ENCODE results near the gene EEF2.

Gene EEF2

DNA sequence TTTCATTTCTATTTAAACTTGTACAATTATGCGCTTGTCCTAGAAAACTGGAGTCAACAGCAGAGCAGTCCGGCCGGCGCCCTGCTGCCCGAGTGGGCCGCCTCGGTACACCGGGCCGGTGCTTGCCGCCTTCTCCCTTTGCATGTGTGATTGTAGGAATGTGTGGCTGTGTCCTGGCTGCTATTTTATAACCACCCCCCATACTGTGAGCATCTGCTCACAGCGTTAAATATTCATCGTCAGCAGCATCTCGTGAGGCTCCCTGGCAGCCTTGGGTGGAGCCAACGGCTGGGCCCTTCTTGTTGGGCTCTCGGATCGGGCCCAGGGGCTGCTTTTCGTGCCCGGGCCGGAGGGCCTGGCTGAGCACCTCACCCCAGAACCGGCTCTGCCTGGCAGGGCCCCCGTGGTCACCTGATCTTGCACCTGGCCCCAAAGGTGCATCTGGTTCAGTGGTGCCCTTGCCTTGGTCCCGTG lies 32.9 kb upstream of the EEF2 start:
- Histone ChIP-seq H3K27me3 (no peaks in the 10 kb centered on the region), H3K4me3 (ENCODE audit: low read depth in 1 of 2, low read length in 1 of 2) (no peak overlapping the region), H3K4me1 (ENCODE audit: control insufficient read depth in 1 of 2, insufficient read depth in 1 of 2, low read depth in 1 of 2, low read length in 1 of 2) (peaks cover 5 to 7% of the 10 kb centered on the region in 2 experiments), H3K27ac (no peak overlapping the region), H3K36me3 (peaks cover 68% of the 10 kb centered on the region), H3K9me3 (no peaks in the 10 kb centered on the region)
- TF ChIP-seq, protein P1, sequence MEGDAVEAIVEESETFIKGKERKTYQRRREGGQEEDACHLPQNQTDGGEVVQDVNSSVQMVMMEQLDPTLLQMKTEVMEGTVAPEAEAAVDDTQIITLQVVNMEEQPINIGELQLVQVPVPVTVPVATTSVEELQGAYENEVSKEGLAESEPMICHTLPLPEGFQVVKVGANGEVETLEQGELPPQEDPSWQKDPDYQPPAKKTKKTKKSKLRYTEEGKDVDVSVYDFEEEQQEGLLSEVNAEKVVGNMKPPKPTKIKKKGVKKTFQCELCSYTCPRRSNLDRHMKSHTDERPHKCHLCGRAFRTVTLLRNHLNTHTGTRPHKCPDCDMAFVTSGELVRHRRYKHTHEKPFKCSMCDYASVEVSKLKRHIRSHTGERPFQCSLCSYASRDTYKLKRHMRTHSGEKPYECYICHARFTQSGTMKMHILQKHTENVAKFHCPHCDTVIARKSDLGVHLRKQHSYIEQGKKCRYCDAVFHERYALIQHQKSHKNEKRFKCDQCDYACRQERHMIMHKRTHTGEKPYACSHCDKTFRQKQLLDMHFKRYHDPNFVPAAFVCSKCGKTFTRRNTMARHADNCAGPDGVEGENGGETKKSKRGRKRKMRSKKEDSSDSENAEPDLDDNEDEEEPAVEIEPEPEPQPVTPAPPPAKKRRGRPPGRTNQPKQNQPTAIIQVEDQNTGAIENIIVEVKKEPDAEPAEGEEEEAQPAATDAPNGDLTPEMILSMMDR (IDR thresholded peaks at IDR 0.05) = no peak

DNA sequence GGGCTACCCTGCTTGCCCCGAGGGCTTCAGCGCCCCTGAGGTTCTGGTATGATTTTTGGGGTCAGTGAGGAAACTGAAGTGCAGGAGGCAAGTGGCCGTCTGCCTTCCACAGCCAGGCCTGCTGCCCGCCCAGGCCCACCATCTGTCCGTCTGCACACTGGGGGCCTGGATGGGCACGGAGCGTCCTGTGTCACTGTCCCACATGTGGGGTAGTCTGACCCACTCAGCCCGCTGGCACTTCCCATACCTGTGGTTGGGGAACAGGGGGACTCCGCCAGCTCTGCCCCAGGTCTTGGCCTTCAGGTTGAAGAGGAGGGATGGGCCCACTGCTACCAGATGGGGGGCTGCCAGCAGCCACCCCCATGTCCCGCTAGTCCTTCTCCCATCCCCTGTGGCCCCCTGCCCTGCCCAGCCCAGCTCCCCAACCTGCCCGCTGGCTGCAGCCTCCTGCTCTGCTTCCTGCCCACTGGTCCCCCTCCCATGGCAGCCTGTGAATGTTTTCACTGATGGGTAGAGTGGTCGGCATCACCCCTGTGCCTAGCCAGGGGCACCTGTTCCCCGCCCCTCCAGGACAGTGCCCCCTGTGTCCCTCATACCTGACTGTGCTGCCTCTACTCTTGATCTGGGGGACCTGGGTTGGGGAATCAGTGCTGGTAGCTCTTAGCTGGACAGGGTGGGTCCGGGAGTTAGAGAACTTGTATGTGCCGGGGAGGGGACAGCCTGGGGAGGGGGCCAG lies 31.8 kb upstream of the EEF2 start:
- TF ChIP-seq, protein P1 (IDR thresholded peaks at IDR 0.05) = no peak
- H3K36me3 ChIP-seq = peaks cover 79% of the 10 kb centered on the region

DNA sequence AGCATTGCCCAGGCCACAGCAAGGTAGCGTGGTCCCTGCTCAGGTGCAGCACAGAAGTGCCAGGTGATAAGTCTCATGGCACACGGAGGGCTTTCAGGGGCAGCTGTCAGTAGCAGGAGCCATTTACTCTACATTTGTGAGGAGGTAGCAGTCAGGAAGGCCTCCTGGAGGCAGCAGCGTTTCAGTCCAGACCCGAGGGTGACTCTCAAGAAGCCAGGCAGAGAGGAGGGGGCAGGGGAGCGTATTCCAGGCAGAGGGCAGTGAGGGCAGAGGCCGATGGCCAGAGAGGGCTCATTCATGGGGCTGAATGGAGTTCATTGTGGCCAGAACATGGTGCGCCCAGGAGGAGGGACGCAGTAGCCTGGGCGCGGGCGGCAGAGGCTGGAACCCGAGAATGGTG lies 31.2 kb upstream of the EEF2 start:
- TF ChIP-seq, protein P1 (IDR thresholded peaks at IDR 0.05) = no peak
- H3K27me3 ChIP-seq = no peaks in the 10 kb centered on the region
- H3K4me1 ChIP-seq (ENCODE audit: control insufficient read depth in 1 of 2, insufficient read depth in 1 of 2, low read depth in 1 of 2, low read length in 1 of 2) = peaks cover 5 to 7% of the 10 kb centered on the region in 2 experiments
- H3K4me3 ChIP-seq (ENCODE audit: low read depth in 1 of 2, low read length in 1 of 2) = no peak overlapping the region
- H3K9me3 ChIP-seq = no peaks in the 10 kb centered on the region
- H3K27ac ChIP-seq = no peak overlapping the region
- H3K36me3 ChIP-seq = peaks cover 80% of the 10 kb centered on the region

More for the DNA sequence above, 31.8 kb upstream of the EEF2 start:
- H3K4me1 ChIP-seq (ENCODE audit: control insufficient read depth in 1 of 2, insufficient read depth in 1 of 2, low read depth in 1 of 2, low read length in 1 of 2) = peaks cover 5 to 7% of the 10 kb centered on the region in 2 experiments
- no peak overlapping the region for H3K27ac ChIP-seq
- H3K27me3 ChIP-seq = no peaks in the 10 kb centered on the region
- H3K9me3 ChIP-seq = no peaks in the 10 kb centered on the region
- H3K4me3 ChIP-seq (ENCODE audit: low read depth in 1 of 2, low read length in 1 of 2) = no peak overlapping the region

DNA sequence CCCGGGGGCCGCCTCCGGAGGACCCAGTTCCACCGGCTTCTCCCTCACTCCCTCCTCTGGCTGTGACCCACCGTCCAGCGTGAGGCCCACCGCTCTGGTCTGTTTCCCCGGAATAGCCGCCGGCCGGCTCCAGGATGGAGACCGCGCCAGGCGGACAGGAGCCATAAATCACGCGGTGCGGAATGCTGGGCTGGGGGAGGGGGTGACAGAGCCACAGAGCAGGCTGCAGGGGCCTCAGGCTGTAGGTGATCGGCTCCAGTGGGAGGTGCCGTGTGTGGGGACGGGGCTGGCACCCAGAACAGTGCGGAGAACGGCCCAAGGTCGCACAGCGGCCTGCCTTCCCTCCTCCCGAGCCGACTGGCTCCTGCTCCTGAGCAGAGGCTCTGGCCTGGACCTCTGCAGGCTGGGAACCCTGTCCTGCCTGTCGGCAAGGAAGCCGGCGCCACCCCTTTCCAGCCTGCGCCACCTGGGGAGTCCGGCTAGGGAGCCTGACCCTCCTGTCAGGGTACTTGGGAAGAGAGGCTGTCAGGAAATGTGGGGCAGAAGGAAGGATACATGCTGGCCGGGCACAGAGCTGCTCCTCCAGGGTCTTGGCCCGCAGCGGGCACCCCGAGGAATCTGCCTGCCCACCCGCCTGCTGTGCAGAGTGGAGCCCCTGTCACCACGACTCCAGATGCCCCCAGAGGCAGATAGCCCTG lies 30.6 kb upstream of the EEF2 start:
- TF ChIP-seq, protein P1 (IDR thresholded peaks at IDR 0.05) = no peak
- peaks cover 85% of the 10 kb centered on the region for H3K36me3 ChIP-seq
- peaks cover 5 to 7% of the 10 kb centered on the region in 2 experiments for H3K4me1 ChIP-seq (ENCODE audit: control insufficient read depth in 1 of 2, insufficient read depth in 1 of 2, low read depth in 1 of 2, low read length in 1 of 2)
- H3K27ac ChIP-seq = no peak overlapping the region
- no peak overlapping the region for H3K4me3 ChIP-seq (ENCODE audit: low read depth in 1 of 2, low read length in 1 of 2)
- no peaks in the 10 kb centered on the region for H3K9me3 ChIP-seq
- no peaks in the 10 kb centered on the region for H3K27me3 ChIP-seq

DNA sequence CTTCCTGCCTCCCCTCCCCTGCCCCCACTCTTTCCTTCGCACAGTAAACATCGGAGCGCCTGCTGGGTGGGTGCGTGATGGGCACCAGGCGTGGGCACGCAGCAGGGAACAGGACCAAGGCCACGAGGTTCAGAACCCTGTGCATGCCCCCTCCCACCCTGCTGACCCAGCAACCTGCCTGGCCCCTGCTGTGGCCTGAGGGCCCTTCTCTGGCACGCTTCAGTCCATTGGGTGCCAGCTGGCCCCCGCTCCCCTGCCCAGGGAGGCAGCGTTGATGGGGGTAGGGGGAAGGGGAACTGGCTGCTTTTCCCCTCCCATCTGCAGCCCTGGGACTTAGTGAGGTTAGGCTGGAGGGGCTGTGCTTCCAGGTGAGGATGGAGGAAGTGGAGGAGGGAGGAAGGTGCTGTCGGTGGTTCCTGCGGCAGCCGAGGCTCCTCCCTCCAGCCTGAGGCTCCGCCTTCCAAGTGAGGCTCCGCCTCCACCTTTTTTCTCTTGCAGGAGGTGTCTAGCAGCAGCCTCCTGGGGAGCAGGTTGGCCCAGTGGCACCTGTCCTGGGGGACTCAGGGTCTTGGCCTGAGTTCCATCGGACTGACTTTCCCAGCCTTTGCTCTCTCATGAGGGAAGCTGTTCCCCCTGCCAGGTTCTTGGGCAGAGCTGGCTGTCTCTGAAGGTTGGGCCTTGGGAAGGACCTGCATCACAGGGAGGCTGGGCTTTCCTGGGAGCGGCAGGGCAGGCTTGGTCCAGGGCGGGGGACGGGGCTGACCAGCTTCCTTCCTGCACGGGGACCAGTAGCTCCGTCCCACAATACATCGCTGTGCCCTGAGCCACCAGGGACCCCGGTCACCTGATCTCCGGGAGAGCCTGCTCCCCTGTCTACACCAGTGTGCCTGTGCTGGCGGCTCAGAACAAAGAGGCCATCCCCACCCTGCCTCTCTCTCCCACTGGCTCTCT lies 29.6 kb upstream of the EEF2 start:
- H3K4me3 ChIP-seq (ENCODE audit: low read depth in 1 of 2, low read length in 1 of 2) = no peak overlapping the region
- peaks cover 5 to 7% of the 10 kb centered on the region in 2 experiments for H3K4me1 ChIP-seq (ENCODE audit: control insufficient read depth in 1 of 2, insufficient read depth in 1 of 2, low read depth in 1 of 2, low read length in 1 of 2)
- peaks cover 88% of the 10 kb centered on the region for H3K36me3 ChIP-seq
- H3K9me3 ChIP-seq = no peaks in the 10 kb centered on the region
- no peak overlapping the region for H3K27ac ChIP-seq
- TF ChIP-seq, protein P1 (IDR thresholded peaks at IDR 0.05) = no peak
- no peaks in the 10 kb centered on the region for H3K27me3 ChIP-seq
